Limb (tissue), 2 donors: ENCODE results near the gene FGD3.
A peak's percentile ranks its signal among the peaks of the same experiment; 100 is the strongest.
"Not testable (repeated sequence)": the region's sequence is repeated elsewhere in the genome, so short reads cannot be mapped to it uniquely, and the experiment has no call there.

Experiments
- DNase-seq, 2 donors: peaks; one replicate each; pipeline ENCODE4 v3.0.0-alpha.2; 2016; ENCODE audit errors: extremely low spot score in 2 of 2

FGD3 gene, protein sequence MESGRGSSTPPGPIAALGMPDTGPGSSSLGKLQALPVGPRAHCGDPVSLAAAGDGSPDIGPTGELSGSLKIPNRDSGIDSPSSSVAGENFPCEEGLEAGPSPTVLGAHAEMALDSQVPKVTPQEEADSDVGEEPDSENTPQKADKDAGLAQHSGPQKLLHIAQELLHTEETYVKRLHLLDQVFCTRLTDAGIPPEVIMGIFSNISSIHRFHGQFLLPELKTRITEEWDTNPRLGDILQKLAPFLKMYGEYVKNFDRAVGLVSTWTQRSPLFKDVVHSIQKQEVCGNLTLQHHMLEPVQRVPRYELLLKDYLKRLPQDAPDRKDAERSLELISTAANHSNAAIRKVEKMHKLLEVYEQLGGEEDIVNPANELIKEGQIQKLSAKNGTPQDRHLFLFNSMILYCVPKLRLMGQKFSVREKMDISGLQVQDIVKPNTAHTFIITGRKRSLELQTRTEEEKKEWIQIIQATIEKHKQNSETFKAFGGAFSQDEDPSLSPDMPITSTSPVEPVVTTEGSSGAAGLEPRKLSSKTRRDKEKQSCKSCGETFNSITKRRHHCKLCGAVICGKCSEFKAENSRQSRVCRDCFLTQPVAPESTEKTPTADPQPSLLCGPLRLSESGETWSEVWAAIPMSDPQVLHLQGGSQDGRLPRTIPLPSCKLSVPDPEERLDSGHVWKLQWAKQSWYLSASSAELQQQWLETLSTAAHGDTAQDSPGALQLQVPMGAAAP

DNA sequence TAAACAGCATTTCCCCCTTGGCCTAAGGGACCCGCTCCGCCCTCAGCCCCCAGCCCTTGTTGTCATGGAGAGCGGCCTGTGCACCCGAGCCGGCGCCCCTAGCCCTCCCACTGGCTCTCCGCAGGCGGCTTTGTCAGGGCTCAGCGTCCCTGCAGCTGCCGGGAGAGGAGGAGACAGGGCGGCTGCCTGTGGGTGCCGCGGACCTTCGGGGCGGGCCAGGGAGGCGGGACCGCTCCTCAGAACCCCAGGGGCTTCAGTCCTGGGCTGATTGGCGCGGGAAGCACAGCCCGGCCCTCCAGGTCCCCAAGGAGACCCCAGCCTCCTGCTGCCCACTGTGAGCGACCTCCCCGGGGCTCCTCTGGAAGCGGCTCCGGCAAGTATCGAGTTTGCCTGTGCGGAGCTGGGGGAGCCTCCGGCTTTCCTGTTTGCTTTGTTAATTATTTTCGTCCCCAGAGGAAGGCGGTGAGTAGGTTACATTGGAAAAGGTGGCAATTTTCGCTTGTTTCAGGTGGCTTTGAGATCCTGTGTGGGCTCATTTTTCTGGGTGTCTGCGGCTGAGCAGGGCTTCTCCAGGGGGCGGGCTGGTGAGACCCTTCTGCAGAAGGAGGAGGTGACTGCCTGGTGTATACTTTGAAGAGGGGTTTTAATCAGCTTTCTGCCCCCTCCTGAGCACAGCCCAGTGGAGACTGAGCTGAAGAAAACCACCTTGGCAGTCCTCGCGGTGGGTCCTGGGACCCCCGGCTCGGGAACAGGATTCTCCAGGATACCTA is at the start of gene FGD3:
Gene FGD3 (plus strand): TSS at position 256 of the 770 bp plus-strand sequence. CDS start 28,734 bp downstream, outside the sequence.
- DNase-seq: peak in 1 of 2 donors; percentile 67

DNA sequence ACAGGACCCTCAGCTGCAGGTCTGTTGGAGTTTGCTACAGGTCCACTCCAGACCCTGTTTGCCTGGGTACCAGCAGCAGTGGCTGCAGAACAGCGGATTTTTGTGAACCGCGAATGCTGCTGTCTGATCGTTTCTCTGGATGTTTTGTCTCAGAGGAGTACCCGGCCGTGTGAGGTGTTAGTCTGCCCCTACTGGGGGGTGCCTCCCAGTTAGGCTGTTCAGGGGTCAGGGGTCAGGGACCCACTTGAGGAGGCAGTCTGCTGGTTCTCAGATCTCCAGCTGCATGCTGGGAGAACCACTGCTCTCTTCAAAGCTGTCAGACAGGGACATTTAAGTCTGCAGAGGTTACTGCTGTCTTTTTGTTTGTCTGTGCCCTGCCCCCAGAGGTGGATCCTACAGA is 42.2 kb upstream of the FGD3 start:
- DNase-seq: not testable (repeated sequence)

DNA sequence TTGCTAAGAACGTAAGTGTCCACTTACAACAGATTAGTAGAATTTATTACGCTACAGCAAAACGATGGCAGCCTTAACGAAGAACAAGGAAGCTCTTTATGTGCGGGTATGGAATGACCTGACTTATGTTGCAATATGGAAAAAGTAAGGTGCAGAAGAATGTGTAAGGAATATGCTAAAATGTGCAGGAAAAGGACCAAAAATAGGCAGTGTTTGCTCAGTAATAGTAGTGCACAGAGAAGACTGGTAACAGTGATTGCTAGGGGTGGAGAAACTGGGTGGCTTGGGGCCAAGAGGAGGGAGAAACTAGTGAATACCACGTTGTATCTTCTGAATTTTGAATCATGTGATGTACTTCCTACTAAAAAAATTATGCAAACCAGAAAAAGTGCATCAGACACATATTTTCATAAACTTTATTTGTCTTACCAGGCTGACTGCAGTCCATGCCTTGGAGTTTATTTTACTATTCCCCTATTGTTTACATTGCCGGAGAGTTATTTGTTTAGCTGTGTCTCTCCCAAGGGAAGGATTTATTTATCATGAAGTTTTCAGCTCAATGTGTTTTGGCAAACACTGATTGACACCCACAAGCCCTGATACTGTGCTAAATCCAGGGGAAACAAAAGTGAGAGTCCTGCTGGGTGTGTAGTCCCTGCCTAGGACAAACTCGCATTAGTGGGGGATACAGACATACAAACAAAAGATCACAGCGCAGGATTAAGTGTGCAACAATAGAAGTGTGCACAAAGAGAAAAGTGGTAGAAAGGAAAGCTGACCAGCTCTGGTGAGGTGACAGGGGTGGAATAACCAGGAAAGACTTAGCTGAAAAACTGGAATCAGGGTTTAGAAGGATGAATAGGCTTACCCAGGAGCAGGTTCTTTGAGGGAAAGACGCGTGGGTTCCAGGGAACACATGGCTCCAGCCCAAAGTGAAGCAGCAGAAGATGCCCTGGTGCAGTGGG is 35.5 kb upstream of the FGD3 start:
- DNase-seq: peak; percentile 40 to 56

DNA sequence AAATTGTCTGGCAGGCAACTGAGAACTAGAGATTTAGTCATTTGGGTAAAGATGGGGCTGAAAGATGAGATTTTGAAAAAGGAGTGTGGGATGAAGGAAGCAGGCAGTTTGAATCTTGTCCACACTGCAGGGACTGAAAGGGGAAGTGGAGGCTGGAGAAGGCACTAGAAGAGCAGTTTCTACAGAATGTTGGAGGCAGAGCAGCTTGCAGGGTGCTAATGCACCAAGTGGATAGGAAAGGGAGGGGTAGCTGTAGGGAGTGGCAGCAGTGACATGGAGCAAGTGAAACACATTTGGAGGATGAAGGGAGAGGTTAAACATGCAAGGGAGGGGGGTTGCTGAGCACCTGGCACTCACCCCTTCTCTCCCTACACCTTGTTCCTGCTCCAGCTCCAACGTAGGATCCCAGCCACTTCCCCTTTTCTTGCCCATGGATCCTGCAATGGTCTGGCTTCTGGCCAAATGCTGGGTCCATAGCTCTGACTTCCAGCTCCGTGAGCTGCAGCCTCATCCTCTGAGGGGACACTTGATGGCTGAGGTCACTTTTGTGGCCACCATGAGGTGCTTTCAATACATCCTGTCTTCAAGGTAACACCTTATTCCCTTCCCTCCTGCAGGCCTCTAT is 30.0 kb upstream of the FGD3 start:
- DNase-seq: no peak

DNA sequence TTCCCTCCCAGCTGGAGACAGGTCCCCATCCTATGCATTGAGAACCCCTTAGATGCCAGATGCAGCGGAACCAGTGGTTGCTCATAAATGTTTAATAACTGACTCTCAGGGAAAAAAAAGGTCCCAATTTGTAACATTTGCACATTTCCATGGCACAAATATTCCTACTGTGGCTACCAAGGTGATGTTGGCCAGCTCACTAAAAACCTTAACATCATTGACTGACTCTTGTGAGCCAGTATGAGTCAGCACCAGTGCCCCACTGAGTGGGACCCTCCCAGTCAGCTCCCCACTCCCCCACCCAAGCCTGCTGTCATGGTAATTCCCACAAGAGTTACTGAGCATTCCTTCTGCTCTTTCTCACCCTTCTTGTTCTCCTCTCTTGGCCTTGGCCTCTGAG is 26.9 kb upstream of the FGD3 start:
- no peak for DNase-seq

DNA sequence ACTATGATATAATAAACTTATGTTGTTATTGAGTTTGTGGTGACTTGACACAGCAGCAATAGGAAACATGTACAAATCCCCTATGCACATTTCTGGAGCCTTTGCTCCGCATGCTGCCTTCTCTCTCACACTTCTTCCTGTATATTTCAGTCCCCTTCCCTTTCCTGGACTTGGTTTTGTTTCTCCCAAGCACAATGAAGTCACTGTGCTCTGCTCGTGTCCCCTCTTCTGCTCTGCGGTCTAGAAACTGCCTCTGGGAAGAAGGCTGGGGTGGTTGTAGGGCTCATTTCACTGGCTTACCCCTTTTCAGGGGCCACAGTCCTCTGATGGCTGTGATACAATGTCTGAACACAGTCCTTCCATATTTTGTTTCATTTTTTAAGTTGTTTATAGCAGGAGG is 15.7 kb upstream of the FGD3 start:
- no peak for DNase-seq

- DNase-seq: no peak
These were observed 13.0 kb upstream of the FGD3 start for GRCh38 chr9:92934321-92934720.

DNA sequence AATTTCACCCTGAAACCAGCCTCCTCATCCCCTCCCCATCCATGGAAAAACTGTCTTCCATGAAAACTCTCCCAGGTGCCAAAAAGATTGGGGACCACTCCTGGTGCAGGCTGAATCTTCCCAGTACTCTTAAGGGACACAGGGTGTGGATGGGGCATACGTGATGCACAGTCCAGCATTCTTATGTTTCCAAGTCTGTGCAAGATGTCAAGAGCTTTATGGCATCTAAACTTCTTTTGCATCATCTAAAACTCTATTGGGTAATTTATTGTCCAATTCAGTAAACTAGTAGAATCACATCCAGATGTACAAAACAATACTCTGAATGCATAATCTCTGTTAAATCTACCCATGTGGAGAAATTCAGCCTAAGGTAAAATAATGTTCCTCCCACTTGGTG is 9.3 kb upstream of the FGD3 start:
- no peak for DNase-seq

DNA sequence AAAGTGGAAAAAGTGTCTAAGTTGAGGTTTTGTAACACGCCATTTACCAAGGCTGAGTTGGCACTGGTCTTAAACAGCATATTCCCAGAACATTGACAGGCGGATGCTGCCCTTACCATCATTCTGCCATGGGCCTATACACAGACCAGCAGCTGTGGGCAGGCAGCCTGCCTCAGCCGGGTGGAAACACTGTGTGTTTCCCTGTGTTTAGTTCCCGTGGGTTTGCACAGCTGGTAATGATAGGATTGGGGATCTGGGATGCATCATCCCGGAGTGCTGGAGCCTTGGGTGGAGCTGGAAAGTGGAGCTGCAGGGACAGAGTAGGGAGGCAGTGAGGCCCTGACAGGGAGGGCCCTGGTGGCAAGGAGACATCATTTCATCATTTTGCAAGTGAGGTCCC is 5.5 kb upstream of the FGD3 start:
- DNase-seq: peak in 1 of 2 donors; percentile 24

- peak in 1 of 2 donors; percentile 40 for DNase-seq
These were observed 4.4 kb upstream of the FGD3 start for GRCh38 chr9:92942688-92943616.

- no peak for DNase-seq
These were observed 2.4 kb upstream of the FGD3 start for GRCh38 chr9:92944921-92945320.

DNA sequence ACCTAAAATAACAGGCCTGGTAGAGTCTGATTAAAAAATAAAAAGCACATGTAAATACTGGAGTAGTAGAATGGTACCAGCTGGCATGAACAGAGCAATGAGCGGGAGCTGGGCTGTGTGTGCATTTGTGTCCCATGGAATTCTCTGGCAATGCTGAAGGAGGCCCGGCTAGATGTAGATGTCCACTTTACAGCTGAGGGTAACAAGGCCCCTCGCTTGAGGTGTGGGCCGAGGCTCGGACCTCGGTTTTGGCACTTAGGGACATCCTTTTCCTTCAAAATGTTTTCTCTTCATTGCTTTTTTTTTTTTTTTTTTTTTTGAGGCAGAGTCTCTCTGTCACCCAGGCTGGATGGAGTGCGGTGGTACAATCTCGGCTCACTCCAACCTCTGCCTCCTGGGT is 1.5 kb upstream of the FGD3 start:
- no peak for DNase-seq

DNA sequence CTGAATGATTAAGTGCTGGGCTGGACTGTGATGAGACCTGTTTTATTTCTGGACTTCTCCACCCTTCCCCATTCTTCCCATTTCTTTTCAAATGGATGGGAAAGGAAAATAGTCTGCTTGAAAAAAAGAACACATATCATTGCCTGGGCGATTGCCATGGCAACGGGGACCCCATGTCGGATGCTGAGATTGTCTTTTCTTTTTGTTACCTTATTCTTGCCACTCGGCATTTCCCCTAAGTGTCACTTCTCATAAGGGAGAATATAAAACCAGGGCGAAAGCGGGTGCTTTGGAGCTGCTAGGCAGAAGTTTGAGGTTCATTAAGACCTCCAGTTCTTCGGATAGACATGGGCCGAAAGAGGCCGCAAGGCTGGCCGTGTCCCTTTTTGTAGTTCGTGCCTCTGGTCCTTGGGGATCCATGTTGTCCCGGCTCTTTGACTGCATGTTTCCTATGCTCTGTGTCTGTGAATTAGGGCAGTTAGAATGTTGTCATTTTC is 763 bp downstream of the FGD3 start:
- no peak for DNase-seq

- no peak for DNase-seq
These were observed 1.3 kb downstream of the FGD3 start for GRCh38 chr9:92948632-92949031.

- DNase-seq: no peak
These were observed 2.1 kb downstream of the FGD3 start for GRCh38 chr9:92949266-92949982.

DNA sequence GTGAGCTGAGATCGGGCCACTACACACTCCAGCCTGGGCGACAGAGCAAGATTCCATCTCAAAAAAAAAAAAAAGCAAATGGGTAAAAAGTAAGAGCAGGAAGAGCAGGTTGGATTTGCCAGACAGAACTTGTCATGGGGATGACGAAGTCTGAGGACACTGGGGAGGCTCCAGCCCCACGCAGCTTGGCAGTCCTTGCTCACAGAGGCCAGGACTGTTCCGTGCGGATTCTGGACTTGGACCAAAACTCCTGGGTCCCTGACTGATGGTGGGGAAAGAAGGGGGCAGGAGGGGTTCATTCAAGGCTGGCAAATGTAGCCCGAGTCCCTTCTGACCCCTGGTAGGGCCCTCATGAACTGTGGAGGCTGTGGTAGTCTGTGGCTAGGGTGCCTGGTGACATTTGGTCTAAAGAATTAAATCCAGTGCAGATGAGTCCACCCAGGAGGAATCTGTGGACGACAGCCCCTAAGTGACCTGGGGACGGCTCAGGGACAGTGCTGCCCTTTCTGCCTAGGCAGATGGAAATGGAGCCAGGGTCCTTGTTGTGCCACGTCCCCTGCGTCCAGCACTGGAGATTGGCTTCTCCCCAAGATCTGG is 3.1 kb downstream of the FGD3 start:
- no peak for DNase-seq

GRCh38 chr9:92952906-92953610 is 5.7 kb downstream of the FGD3 start:
- DNase-seq: no peak
